Measurements from ENCODE around the gene DACT1.

Gene DACT1

GRCh38 chr14:58633831-58634230 lies 3.9 kb upstream of the DACT1 start:
- no peak overlapping the region for H3K4me2 ChIP-seq (ENCODE audit: low read depth, low read length)
- H3K9me2 ChIP-seq (replicated peaks; ENCODE audit: insufficient read depth, low read length): no peaks in the 10 kb centered on the region
- H3K79me2 ChIP-seq (ENCODE audit: low read length): no peaks in the 10 kb centered on the region
- no peak for DNase-seq
- no peak overlapping the region for H2AFZ ChIP-seq (ENCODE audit: low read length)
- no peak overlapping the region for H3K9ac ChIP-seq (ENCODE audit: low read length)
- H3K36me3 ChIP-seq (replicated peaks; ENCODE audit: insufficient read depth, low read length): no peaks in the 10 kb centered on the region
- TF ChIP-seq EZH2 (optimal IDR thresholded peaks at IDR 0.05; ENCODE audit: low read depth, low read length): no peak
- TF ChIP-seq CTCF (IDR thresholded peaks at IDR 0.05; ENCODE audit: low read length): no peak
- TF ChIP-seq EZH2phosphoT487 (IDR thresholded peaks at IDR 0.05; ENCODE audit: low read length): no peak
- H3K9me3 ChIP-seq (replicated peaks; ENCODE audit: insufficient read depth, low read length): no peaks in the 10 kb centered on the region
- no peaks in the 10 kb centered on the region for H3K27me3 ChIP-seq (replicated peaks; ENCODE audit: insufficient read depth, low read length)
- no peaks in the 10 kb centered on the region for H3K4me1 ChIP-seq (ENCODE audit: low read length)
- H3F3A ChIP-seq (ENCODE audit: insufficient read depth, low read length): no peaks in the 10 kb centered on the region
- H4K20me1 ChIP-seq (ENCODE audit: insufficient read depth, low read length): no peaks in the 10 kb centered on the region
- no peak overlapping the region for H3K27ac ChIP-seq (ENCODE audit: low read length)
- H3K4me3 ChIP-seq (ENCODE audit: low read length): no peak overlapping the region

GRCh38 chr14:58634406-58635090 lies 3.2 kb upstream of the DACT1 start:
- no peaks in the 10 kb centered on the region for H4K20me1 ChIP-seq (ENCODE audit: insufficient read depth, low read length)
- no peaks in the 10 kb centered on the region for H3K27me3 ChIP-seq (replicated peaks; ENCODE audit: insufficient read depth, low read length)
- no peaks in the 10 kb centered on the region for H3K36me3 ChIP-seq (replicated peaks; ENCODE audit: insufficient read depth, low read length)
- no peak for DNase-seq
- no peaks in the 10 kb centered on the region for H3K9me2 ChIP-seq (replicated peaks; ENCODE audit: insufficient read depth, low read length)
- no peak overlapping the region for H3K27ac ChIP-seq (ENCODE audit: low read length)
- H3K4me1 ChIP-seq (ENCODE audit: low read length): no peaks in the 10 kb centered on the region
- H3F3A ChIP-seq (ENCODE audit: insufficient read depth, low read length): no peaks in the 10 kb centered on the region
- H3K4me3 ChIP-seq (ENCODE audit: low read length): no peak overlapping the region
- TF ChIP-seq EZH2 (optimal IDR thresholded peaks at IDR 0.05; ENCODE audit: low read depth, low read length) (no peak), CTCF (IDR thresholded peaks at IDR 0.05; ENCODE audit: low read length) (no peak)
- no peaks in the 10 kb centered on the region for H3K9me3 ChIP-seq (replicated peaks; ENCODE audit: insufficient read depth, low read length)
- H2AFZ ChIP-seq (ENCODE audit: low read length): no peak overlapping the region
- H3K9ac ChIP-seq (ENCODE audit: low read length): no peak overlapping the region
- no peak overlapping the region for H3K4me2 ChIP-seq (ENCODE audit: low read depth, low read length)
- H3K79me2 ChIP-seq (ENCODE audit: low read length): no peaks in the 10 kb centered on the region

- DNase-seq: no peak
These were observed 2.5 kb upstream of the DACT1 start for GRCh38 chr14:58635091-58635830.

More at GRCh38 chr14:58635091-58635830, 2.5 kb upstream of the DACT1 start:
- Histone ChIP-seq H3K4me2 (ENCODE audit: low read depth, low read length) (no peak overlapping the region), H4K20me1 (ENCODE audit: insufficient read depth, low read length) (no peaks in the 10 kb centered on the region), H3K27ac (ENCODE audit: low read length) (no peak overlapping the region), H3K36me3 (replicated peaks; ENCODE audit: insufficient read depth, low read length) (no peaks in the 10 kb centered on the region), H3K4me3 (ENCODE audit: low read length) (no peak overlapping the region), H3K9me2 (replicated peaks; ENCODE audit: insufficient read depth, low read length) (no peaks in the 10 kb centered on the region), H3K9ac (ENCODE audit: low read length) (no peak overlapping the region), H3K9me3 (replicated peaks; ENCODE audit: insufficient read depth, low read length) (no peaks in the 10 kb centered on the region), H2AFZ (ENCODE audit: low read length) (no peak overlapping the region), H3K4me1 (ENCODE audit: low read length) (no peaks in the 10 kb centered on the region), H3K79me2 (ENCODE audit: low read length) (no peaks in the 10 kb centered on the region), H3K27me3 (replicated peaks; ENCODE audit: insufficient read depth, low read length) (no peaks in the 10 kb centered on the region), H3F3A (ENCODE audit: insufficient read depth, low read length) (no peaks in the 10 kb centered on the region)
- no peak for TF ChIP-seq EZH2phosphoT487 (IDR thresholded peaks at IDR 0.05; ENCODE audit: low read length)
- TF ChIP-seq EZH2 (optimal IDR thresholded peaks at IDR 0.05; ENCODE audit: low read depth, low read length): no peak
- no peak for TF ChIP-seq CTCF (IDR thresholded peaks at IDR 0.05; ENCODE audit: low read length)
